DMS79 (cell line): ENCODE measurements around the gene MYL12B.
"Not testable (repeated sequence)": the region's sequence is repeated elsewhere in the genome, so short reads cannot be mapped to it uniquely, and the experiment has no call there.

Experiments
- DNase-seq: peaks from one replicate; lab custom pipeline; 2025; lab: John Stamatoyannopoulos, UW

MYL12B gene

GRCh38 chr18:3261373-3262233 lies at the start of gene MYL12B:
Gene MYL12B, plus strand, starts transcription at chr18:3262133. Its CDS starts 10,766 bp downstream, at chr18:3272899.
- DNase-seq: peak; percentile 66

DNA sequence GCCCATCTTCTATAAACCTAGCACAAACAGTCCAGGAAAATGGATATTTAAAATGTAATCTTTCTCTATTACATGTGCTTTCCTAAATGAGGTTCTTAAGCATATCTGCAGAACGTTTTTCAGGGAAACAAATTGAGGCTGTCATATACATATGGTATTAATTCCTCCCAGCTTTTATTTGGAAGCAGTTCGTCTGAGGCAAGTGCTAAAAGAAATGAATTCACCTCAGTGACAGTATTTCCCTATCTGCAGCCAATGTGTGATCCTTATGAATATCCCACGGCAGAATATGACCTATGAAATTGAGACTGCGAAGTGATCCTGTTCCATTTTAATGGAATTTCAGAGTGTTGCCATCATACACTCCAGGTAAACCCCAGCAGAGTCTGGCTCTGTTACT lies 49.3 kb upstream of the MYL12B start:
- DNase-seq: no peak

- no peak for DNase-seq
These were observed 48.5 kb upstream of the MYL12B start for GRCh38 chr18:3213300-3214059.

DNA sequence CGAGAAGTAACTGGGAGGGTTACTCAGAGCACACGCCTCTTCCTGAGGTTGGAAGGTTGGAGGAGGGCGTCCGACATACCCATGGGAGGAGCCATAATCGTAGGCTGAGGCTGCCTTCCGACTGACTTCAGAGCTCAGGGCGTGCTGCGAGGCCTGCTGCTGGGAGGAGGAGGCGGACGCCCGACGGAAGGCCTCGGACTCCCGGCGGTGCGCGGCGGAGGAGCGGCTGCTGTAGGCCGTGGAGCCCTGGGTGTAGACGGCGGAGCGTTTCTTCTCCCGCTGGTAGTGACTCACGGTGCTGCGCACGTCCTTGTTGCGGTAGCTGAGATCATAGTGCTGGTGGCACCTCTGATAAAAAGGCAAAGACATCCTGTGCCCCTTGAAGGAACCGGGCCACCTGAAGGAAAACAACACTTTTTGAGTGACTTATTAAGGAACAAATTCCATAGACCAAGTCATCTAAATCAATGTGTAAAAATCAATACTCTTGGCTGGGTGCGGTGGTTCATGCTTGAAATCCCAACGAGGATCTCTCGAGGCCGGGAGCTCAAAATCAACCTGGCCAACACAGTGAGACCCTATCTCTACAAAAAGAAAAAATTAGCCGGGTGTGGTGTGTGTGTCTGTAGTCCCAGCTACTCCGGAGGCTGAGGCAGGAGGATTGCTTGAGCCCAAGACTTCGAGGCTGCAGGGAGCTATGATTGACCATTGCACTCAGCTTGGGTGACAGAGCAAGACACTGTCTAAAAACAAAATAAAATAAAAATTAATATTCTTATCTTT lies 46.9 kb upstream of the MYL12B start:
- no peak for DNase-seq

DNA sequence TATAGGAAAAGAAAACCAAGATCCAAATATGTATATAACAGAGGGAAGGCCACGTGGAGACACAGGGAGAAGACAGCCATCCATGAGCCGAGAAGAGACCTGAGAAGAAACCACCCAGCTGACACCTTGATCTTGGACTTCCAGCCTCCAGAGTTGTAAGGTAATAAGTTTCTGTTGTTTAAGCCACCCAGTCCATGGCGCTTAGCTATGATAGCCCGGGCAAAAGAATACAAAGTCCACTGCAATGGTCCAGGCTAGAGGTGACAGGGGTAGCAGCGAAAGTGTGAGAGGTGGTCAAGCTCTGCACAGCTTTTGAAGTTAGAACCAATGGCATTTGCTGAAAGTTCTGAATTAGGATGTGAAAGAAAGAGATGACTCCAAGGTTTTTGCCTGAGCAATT lies 44.9 kb upstream of the MYL12B start:
- DNase-seq: no peak

DNA sequence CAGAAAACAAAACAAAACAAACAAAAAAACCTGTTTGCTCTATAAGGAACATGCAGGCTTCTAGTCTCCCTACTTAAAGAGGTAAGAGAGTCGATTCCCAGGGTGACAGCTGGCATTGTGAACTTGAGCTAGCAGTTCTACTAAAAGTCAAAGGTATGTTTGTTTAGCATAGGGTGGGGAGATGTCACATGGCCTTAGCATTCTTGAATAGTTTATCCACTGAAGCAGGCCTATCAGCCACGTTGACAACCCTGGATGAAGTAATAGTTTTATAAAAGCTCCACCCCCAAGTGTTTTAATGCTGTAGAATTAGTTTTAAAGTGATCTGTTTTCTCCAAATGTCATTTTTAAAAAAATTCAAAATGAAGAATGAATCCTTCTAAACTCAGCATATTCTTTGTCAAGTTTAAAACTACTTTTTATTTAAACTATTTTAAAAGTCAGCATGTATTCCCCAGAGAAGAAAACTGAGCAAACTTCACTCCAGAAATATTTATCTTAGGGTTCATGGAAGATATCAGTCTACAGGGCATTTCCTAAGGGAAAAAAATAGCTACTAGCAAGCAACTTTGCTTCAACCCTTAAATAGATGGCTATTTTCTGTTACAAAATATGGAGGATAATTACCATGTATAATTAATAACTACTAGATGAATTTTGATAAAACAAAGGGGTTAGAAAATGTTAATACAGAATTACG lies 43.8 kb upstream of the MYL12B start:
- no peak for DNase-seq

- DNase-seq: no peak
These were observed 43.1 kb upstream of the MYL12B start for GRCh38 chr18:3218819-3219218.

DNA sequence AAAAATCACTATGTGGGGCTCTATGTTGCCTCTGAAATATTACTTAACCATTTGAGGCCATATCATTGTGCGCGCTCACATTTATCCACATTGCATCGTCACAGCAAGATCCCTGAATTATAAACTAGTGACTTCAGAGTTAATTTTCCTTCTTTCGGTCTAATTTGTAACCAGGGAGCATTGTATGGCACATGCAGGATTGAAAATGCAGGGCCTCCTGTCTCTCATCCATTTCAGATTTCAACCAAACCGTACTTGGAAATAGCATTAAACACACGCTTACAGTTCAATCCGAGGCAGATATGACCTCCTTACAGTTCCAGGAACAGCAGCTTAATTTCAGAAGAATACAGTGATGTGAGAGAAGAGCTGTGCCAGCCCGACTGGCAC lies 42.7 kb upstream of the MYL12B start:
- DNase-seq: no peak

DNA sequence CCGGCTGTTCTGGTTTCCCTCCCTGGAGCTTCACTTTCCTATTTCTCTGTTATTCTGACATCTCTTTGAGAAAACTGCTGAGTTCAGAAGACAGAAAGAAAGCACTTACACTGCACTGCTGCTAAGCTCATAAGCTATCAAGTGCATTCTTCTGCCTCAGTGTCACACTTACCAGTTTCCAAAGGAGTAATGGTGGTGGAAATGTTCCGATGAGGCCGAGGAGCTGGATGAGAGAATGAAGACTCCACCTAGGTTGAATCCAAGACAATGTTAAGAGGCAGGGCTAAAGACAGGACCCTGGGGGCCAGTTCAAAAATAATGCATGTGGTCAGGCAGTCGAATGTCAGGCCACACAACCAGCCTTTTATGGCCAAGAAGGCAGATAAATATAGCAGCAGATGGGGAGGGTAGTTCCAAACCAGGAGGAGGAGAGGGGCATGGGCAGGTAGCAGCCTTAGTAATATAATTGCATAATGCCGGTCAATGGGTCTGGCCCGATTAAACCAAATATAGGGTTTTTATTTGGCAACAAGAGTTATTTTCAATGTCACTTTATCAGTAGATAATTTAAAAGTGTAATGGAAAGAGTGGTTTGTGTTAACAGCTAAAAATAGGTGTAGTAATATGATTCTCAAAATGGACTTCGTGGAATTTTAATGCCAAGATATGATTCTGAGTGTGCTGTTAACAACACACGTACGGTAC lies 42.1 kb upstream of the MYL12B start, which contains the start of gene MYOM1:
MYOM1 (minus strand) TSS at position 338 of the 705 bp plus-strand sequence. CDS start 4,745 bp downstream, outside the sequence.
- no peak for DNase-seq

GRCh38 chr18:3220868-3221267 lies 41.1 kb upstream of the MYL12B start:
- not testable (repeated sequence) for DNase-seq

- no peak for DNase-seq
These were observed 40.4 kb upstream of the MYL12B start for GRCh38 chr18:3221496-3221895.

GRCh38 chr18:3223356-3223755 lies 38.6 kb upstream of the MYL12B start:
- DNase-seq: no peak

DNA sequence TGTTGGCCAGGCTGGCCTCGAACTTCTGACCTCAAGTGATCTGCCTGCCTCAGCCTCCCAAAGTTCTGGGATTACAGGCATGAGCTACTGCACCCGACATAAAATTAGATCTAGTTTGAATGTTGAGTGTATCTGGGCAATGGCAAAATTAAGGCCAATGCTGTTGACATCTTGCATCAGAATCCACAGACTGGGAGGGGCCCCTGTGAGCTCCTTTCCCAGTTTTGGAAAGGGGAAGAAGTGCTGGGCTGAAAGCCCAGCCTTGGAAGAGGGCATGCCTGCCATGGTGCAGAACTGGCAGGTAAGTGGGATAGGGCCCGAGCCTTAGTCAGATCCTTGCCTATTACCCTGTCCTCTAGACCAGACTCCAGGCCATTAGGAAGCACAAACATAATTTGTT lies 37.7 kb upstream of the MYL12B start:
- no peak for DNase-seq

- no peak for DNase-seq
These were observed 36.3 kb upstream of the MYL12B start for GRCh38 chr18:3225588-3225987.

- no peak for DNase-seq
These were observed 35.9 kb upstream of the MYL12B start for GRCh38 chr18:3226048-3226447.

DNA sequence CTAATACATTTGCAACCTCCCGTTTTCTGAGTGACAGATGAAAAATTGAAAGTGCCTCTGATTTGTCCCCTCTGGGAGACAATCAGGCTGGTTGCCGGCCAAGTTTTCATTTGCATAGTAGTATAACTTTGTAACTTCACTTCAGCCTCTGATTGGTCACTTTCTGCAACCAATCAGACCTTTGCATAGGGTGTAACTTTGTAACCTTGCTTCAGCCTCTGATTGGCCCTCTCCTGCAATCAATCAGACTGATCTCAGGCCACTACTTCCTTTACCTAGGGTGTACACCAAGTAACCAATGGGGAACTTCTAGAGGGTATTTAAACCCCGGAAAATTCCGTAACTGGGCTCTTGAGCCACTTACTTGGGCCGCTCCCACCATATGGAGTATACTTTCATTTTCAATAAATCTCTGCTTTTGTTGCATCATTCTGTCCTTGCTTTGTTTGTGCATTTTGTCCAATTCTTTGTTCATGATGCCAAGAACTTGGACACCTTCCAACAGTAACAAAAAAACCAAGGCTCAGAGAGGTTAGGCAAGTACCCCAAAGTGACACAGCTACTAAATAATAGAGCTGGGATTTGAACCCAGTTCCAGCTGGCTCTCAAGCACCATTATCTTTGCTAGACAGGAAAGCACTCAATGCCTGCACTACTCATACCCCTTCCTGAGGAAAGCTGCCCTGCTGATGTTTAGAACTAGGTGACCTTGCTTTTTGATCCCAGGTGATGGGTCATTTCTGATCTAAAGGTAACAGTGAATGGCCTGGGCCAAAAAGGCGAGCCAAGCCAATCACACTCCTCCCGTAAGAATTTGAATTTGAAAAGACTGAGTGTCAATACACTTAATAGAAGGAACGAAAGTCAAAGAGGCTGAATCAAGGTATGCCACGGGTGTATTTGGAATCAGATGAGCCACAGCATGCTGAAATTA lies 31.3 kb upstream of the MYL12B start:
- DNase-seq: no peak

- no peak for DNase-seq
These were observed 28.9 kb upstream of the MYL12B start for GRCh38 chr18:3233004-3233403.

GRCh38 chr18:3233433-3234168 lies 28.3 kb upstream of the MYL12B start:
- no peak for DNase-seq

- DNase-seq: no peak
These were observed 27.5 kb upstream of the MYL12B start for GRCh38 chr18:3234457-3234856.
